HG03280 (cell line): ENCODE measurements around the gene ANAPC13.

Source experiments
- ATAC-seq: cut with Tn5 transposase; IDR thresholded peaks from one replicate; pipeline ENCODE4 v1.9.1; 2021; ENCODE audit warnings: mild to moderate bottlenecking, moderate library complexity; ENCODE audit not compliant: unreplicated experiment

The ANAPC13 gene

DNA sequence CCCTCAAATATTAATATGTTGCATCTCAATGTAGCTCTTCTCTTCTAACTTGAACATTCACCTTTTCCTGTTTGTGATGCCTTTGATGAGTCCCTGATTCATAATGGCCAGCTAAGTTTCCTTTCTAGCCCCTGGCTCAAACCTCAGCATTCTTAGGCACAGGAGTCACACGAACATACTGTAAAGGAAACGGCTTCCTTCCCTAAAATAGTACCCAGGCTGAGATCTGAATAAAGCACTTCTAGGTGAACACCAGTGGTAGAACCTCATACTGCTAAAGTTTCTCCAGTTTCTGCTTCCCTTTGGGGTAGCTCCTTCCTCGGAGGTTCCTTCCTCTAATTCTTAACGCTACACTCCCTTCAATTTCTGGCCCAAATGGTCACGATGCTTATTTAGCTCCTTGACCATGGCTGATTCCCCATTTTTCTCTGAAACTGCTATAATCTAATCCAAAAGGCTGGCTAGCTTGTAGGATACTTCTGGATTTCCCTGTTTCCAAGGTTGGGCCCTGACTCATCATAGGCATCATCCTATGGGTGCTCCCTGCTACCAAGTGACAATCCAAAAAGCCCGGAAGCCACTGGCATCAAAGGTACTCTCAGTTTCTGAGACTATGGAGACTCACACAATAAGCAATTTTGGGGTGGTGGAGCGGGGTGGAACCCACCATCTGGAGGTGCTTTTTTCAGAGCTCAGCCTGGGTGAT lies 2.4 kb downstream of the ANAPC13 start:
- no peak for ATAC-seq

DNA sequence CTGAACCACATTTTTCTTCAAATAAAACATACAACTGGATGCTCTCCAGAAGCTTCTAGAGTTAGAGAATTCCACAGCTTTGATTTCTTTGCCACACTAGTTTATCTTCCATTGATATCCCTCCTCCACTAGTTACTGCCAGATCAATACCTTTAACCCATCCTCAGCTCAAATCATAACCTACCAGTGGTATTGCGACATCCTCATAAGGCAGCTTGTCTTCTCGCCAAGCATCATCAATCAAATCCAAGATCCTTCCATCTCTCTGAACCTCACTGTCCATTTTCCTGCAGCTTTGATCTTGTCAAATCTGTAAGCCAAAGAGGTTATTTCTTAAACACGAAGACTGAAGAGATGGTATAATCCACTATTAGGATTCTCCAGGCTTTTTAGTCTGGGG lies 3.2 kb downstream of the ANAPC13 start:
- ATAC-seq = no peak

DNA sequence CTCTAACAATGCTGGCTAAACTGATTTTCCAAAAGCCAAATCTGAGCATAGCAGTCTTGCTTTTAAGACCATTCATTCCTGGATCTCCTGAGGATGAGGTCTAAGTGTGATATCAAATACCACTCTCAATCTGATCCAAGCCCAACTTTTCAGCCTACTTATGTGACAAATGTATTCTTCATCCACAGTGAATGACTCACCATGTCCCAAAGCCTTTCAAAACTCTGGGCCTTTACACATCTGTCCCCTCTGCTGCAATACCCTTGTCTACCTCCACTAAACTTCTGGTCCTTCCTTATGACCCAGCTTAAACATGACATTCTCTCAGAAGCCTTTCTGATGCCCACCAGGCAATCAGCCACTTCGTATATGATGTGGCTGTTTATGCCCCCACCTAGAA lies 4.6 kb downstream of the ANAPC13 start:
- ATAC-seq = no peak

DNA sequence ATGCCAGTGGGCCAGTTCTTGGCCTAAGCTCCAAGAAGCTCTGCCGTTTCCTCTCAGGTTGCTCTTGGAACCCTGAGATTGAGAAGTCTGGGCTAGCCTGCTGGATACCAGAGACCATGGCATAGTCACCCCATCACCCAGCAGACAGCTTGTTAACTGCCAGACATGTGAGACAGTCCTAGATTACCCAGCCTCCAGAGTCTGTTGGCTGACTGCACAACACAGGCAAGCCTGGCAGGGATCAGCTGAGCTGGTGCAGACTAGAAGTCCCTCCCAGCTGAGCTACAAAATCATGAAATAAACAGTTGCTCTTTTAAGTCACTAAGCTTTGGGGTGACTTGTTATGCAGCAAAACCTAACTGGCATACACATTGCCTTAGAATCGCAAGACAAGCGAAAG lies 5.2 kb downstream of the ANAPC13 start:
- no peak for ATAC-seq

- no peak for ATAC-seq
Measured at GRCh38 chr3:134477938-134478337, 7.8 kb downstream of the ANAPC13 start.

GRCh38 chr3:134477002-134477401 lies 8.8 kb downstream of the ANAPC13 start:
- ATAC-seq = no peak

GRCh38 chr3:134476306-134476705 lies 9.5 kb downstream of the ANAPC13 start:
- ATAC-seq = no peak

DNA sequence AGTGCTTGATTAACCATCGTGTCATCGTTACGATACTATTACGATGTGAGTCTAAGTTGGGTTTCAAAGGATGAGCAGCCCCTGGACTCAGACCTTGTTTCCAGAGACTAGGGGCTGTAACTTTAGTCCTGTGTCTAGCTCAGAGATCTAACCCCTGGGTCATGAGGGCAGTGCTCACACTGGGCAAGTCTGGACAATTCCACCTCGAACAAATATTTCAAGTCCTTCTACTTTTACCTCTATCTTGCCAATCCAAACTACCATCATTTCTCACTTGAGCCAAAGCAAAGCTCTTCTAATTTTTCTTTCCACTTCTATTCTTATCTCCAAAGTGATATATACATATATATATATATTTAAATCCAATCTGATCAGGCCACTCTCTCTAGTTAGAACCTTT lies 10.8 kb downstream of the ANAPC13 start:
- ATAC-seq = no peak

GRCh38 chr3:134473868-134474546 lies 11.8 kb downstream of the ANAPC13 start:
- peak; percentile 65 for ATAC-seq

DNA sequence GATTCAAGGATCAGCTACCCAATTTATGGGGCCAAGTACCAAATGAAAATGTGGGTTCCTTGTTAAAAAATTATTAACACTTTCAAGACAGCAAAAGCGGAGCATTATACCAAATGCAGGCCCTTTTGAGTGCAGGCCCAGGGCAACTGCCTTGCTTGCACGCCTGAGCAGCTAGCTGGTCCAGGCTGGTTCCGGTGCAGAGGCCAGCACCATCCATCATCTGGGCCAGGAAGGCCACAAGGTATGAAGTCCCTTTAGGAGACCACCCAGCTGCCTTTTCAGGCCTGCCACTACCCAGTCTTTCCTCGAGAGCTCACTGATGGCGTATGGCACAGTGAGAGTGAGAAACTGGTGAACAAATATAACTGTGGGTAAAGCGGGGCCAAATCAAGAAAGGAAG lies 13.0 kb downstream of the ANAPC13 start:
- ATAC-seq = no peak

DNA sequence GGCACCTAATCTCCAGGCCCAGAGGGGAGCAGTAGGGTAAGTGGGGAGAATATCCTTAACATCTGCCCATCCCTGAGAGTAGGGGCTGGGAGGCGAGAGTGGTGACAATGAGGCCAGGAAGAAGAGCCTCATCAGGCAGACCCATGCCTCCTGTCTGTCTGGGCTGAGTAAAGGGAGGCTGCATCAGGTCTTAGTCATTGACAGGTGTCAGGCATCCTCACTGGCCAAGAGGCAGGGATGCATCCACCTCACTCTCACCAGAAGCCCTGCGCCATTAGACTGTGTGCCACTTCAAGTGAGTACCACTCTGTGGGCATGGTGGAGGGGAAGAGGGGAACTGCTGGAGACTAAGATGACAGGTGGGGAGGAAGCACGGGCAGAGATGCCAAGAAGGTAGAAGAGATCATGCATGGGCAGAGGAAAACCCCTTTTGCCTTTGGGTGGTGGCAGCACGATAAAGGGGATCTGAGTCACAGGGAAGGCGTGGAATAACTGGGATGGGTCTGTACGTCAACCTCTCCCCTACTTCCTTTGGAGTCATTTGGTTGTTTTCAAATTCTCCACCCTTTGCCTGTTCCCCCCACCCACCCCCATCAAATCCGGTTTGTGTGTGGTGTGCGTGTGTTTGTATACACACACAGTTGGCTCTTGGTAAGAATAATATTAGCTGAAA lies 14.1 kb downstream of the ANAPC13 start:
- ATAC-seq = no peak

DNA sequence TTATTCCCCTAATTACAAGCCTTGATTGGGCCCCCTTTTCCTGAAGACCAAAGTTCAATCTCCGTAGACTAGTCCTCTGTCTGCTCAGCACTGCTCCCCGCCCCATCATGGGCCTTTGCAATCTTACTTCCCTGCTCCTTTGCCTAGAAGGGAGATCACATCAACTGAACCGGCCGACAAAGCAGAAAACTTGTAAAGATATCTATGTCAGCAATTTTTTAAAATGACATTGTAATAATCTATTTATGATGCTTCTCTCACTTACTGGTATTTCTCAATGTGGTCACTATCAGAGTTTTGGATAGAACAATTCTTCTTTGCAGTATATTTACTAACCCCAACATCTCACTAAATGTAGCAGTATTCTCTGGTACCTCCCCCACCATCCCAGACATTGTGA lies 17.3 kb downstream of the ANAPC13 start:
- ATAC-seq = no peak

- ATAC-seq = no peak
Measured at GRCh38 chr3:134466331-134466730, 19.5 kb downstream of the ANAPC13 start.

DNA sequence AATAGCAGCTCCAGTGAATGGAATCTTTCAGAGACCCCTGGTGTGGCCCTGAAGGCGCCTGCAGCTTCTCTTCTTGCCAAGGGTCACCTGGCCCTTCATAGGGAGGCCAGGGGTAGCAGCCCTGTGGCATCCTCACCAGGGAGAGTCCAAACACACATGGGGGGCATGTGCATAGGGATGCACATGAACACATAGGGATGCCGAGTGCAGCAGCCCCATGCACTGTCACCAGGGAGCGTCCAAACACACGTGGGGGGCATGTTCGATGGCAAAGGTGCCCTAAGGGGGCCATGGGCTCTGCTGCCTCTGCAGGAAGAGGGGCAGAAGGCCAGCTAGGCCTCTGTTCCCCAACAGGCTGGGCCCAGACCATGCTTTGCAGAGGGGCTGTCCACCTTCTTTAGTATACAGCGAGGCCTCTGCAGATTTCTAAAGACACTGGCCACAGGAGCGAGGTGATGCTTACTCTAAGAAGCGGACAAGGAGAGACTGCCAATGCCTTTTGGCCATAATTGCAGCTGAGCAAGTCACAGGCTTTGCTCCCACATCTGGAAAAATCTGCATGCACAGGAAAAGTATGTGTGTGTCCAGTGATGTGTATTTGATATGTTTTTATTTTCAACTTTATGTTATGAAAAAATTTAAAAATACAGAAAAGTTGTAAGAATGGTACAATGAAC lies 21.0 kb downstream of the ANAPC13 start:
- ATAC-seq = no peak

DNA sequence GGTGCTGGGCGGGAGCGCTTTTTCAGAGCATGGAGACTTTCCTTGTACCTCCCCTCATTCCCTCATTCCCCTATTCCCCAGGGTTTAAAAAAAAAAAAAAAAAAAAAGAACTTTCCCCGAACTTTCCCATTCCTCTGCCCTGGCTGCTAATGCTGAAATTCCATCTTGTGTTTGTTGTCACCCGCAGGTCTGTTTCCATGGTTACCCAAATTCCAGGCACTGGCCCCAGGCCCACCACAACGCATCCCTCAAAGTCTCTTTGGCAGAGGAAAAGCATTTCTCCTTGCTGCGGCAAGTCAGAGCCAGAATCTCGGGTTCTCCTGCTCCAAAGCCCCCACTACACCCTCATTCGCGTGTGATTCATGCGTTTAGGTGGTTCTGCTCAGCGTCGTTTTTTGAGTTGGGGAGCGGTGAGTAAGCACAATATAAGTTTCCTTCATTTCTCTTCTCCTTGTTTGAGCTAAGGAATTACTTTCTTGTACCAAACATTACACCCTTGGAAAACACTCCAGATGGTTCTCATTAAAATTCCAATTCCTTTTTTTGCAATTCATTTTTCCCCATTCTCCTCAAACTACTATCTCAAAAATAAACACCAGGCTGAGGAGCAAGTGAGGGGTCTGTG lies 21.6 kb downstream of the ANAPC13 start:
- ATAC-seq = no peak

- ATAC-seq = no peak
Measured at GRCh38 chr3:134463676-134464063, 22.1 kb downstream of the ANAPC13 start.

DNA sequence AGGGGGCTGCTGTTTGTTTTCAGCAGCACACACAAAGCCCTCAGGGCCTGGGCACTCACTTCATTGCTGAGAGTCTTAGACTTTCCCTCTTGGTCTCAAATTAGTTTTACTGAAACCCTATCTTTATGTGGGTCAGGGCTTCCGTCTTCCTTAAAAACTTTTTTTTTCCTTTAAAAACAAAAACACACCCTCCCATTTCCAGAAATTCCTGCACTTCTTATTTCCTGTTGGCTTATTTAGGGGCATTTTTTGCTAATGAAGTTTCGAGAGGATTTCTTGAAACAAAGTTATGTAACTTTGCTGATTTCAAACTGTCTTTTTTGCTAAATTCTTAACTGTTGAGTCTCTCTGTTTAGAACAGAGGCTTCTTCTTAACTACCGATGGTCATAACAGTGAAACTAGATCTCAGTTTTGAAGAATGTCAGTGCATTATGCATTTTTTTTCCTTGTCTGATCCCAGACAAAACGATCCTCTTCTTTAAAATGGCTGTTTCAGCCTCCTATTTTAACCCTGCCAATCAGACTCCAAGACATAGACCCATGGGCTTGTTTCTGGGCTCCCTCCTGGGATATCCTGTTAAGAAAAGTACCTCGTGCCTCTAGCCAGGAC lies 23.3 kb downstream of the ANAPC13 start:
- no peak for ATAC-seq

DNA sequence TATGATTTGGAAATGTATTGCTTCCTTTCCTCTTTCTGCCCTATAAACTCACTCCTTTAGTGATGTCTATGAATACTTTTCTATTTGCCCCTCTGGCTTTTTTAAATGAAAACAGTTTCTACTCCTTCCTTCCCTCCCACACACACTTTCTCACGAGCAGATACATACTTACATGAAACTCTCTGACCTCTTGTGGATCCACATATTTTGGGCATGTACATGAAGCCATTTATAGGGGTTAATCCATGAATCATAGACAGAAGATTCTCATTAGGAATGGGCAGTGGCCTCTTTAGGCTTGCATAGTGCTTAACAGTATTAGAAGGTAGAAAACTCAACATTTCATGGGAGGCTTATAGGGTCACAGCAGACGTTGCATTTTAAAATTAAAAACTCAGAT lies 24.8 kb downstream of the ANAPC13 start:
- ATAC-seq = no peak

GRCh38 chr3:134459562-134459961 lies 26.2 kb downstream of the ANAPC13 start:
- ATAC-seq = no peak

DNA sequence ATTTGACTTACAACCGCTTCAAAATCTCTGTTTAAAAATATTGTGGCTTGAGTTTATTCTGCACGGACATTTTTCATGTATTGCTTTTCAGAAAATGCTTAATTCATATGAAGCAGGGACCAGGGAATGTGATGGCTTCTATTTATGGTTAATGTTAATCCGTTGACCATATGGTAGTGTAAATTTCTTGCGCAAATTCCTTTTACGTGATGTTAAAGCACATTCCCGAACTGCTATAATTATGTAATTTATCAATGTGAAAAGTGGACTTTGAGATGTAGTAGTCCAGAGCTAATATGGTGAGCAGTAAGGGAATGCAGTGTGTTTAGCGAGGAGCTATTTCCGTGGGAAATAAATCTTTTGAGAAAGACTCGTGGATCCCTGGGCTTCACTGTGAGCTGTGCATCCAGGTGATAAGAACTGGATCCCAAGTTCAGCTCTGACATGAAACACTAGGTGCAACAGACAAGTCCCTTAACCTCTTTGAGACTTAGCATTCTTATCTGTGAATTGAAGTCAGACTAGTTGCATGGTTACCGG lies 27.3 kb downstream of the ANAPC13 start:
- ATAC-seq = no peak
